H1 (cell line): ENCODE results near the gene UBA5. TPM values are rescaled to one million over a fixed set of nuclear protein-coding genes. Genes with fewer than 3 reads are reported as not detected.

Experiments
- CTCF ChIA-PET: fragments of 300-600 bp; sonication (Branson Sonifier 250); formaldehyde crosslinking; loops from one replicate; lab custom pipeline; 2021; ENCODE audit not compliant: partially characterized antibody; lab: Charles Lee
- POLR2A ChIA-PET: fragments of 300-600 bp; sonication (Branson Sonifier 250); formaldehyde crosslinking; loops from one replicate; lab custom pipeline; 2021; ENCODE audit warnings: inconsistent platforms; ENCODE audit not compliant: partially characterized antibody; lab: Charles Lee
- DNase-seq, 2 experiments: peaks; one replicate each; pipeline versions ENCODE4 v3.0.0 to v3.0.0-alpha.2; 2010 to 2022; ENCODE audit warnings: low spot score in 2 of 2, low read depth in 1 of 2, mixed read lengths in 1 of 2
- FAIRE-seq: peaks from 2 replicates; lab custom pipeline; 2011; peaks lifted over from hg19 to GRCh38; lab: Jason Lieb, UNC
- H2AFZ ChIP-seq: 2 replicates; pipeline ENCODE4 v1.8.1; 2012; ENCODE audit warnings: low read length, inconsistent platforms
- H2AK5ac ChIP-seq: 2 replicates; pipeline ENCODE4 v1.6.1; 2013; ENCODE audit warnings: low read depth, low read length
- H2BK120ac ChIP-seq: replicated peaks from 2 replicates; pipeline ENCODE3; 2013; ENCODE audit warnings: low read depth, low read length, inconsistent platforms
- H2BK12ac ChIP-seq: 2 replicates; pipeline ENCODE4 v1.6.1; 2013; ENCODE audit warnings: low read depth, low read length
- H2BK15ac ChIP-seq: 2 replicates; pipeline ENCODE4 v1.6.1; 2013; ENCODE audit warnings: low read length
- H2BK20ac ChIP-seq: 2 replicates; pipeline ENCODE4 v1.6.1; 2013; ENCODE audit warnings: low read length
- H2BK5ac ChIP-seq: 2 replicates; pipeline ENCODE4 v1.6.1; 2013; ENCODE audit warnings: low read depth, low read length
- H3K14ac ChIP-seq: 2 replicates; pipeline ENCODE4 v1.6.1; 2013; ENCODE audit warnings: inconsistent platforms; ENCODE audit not compliant: insufficient read length
- H3K18ac ChIP-seq: 2 replicates; pipeline ENCODE4 v1.6.1; 2013; ENCODE audit warnings: low read length; ENCODE audit errors: extremely low read depth
- H3K23ac ChIP-seq: 2 replicates; pipeline ENCODE4 v1.6.1; 2013; ENCODE audit warnings: inconsistent platforms; ENCODE audit not compliant: insufficient read length
- H3K23me2 ChIP-seq: 2 replicates; pipeline ENCODE4 v1.6.1; 2013; ENCODE audit warnings: low read depth, low read length
- H3K27ac ChIP-seq: 2 replicates; pipeline ENCODE4 v1.6.1; 2011; ENCODE audit warnings: low read depth, low read length, inconsistent platforms
- H3K27me3 ChIP-seq, 4 experiments: replicated peaks in 1 of 4; 1 replicate in 1 of 4; 2 replicates in 3 of 4; pipeline versions ENCODE4 v1.6.1 to v1.8.1; 2011 to 2013; ENCODE audit warnings: low read length in 3 of 4, mild to moderate bottlenecking in 3 of 4, inconsistent platforms in 2 of 4, mixed read lengths in 2 of 4, moderate library complexity in 1 of 4; ENCODE audit not compliant: control insufficient read depth in 3 of 4, insufficient read depth in 3 of 4; ENCODE audit errors: extremely low read depth in 1 of 4
- H3K36me3 ChIP-seq, 4 experiments: 2 replicates each; pipeline versions ENCODE4 v1.6.1 to v1.8.1; 2011 to 2013; ENCODE audit warnings: mild to moderate bottlenecking in 4 of 4, low read length in 3 of 4, moderate library complexity in 2 of 4, control low read depth in 1 of 4, inconsistent platforms in 1 of 4; ENCODE audit not compliant: insufficient read depth in 4 of 4, control insufficient read depth in 2 of 4
- H3K4ac ChIP-seq: replicated peaks from 2 replicates; pipeline ENCODE3; 2013; ENCODE audit warnings: low read length, low read depth, mixed read lengths, inconsistent platforms; ENCODE audit not compliant: insufficient read length
- H3K4me1 ChIP-seq, 4 experiments: replicated peaks in 1 of 4; 1 replicate in 1 of 4; 2 replicates in 3 of 4; pipeline versions ENCODE4 v1.6.1 to v1.8.1; 2011 to 2013; ENCODE audit warnings: low read length in 3 of 4, inconsistent platforms in 2 of 4, mixed read lengths in 1 of 4; ENCODE audit not compliant: insufficient read depth in 4 of 4, control insufficient read depth in 3 of 4
- H3K4me2 ChIP-seq, 2 experiments: 2 replicates each; pipeline versions ENCODE4 v1.6.1 to v1.8.1; 2011 to 2013; ENCODE audit warnings: low read depth in 2 of 2, low read length in 2 of 2, control low read depth in 1 of 2, inconsistent platforms in 1 of 2, mild to moderate bottlenecking in 1 of 2; ENCODE audit not compliant: insufficient read depth in 1 of 2
- H3K4me3 ChIP-seq, 4 experiments: fragments of 200-600, 300-600 bp in 1 of 4; sonication (generic), shearing (Covaris generic), sonication (Bioruptor Twin) in 1 of 4; 2 replicates each; pipeline versions ENCODE4 v1.5.1 to v1.8.1; 2011 to 2016; ENCODE audit warnings: low read length in 4 of 4, low read depth in 3 of 4, control low read depth in 2 of 4, inconsistent platforms in 2 of 4, mild to moderate bottlenecking in 2 of 4, mixed read lengths in 1 of 4, moderate library complexity in 1 of 4; ENCODE audit not compliant: insufficient read depth in 2 of 4; ENCODE audit errors: extremely low read depth in 1 of 4
- H3K56ac ChIP-seq: replicated peaks from 2 replicates; pipeline ENCODE3; 2013; ENCODE audit warnings: low read depth, mild to moderate bottlenecking, mixed read lengths, low read length, inconsistent platforms; ENCODE audit not compliant: insufficient read length
- H3K79me1 ChIP-seq: 2 replicates; pipeline ENCODE4 v1.6.1; 2013; ENCODE audit warnings: low read depth, low read length, control low read depth
- H3K79me2 ChIP-seq, 2 experiments: 2 replicates each; pipeline versions ENCODE4 v1.6.1 to v1.8.1; 2012 to 2013; ENCODE audit warnings: low read length in 2 of 2, mild to moderate bottlenecking in 2 of 2, inconsistent platforms in 1 of 2; ENCODE audit not compliant: insufficient read depth in 2 of 2, control insufficient read depth in 1 of 2
- H3K9ac ChIP-seq, 4 experiments: replicated peaks in 1 of 4; 1 replicate in 1 of 4; 2 replicates in 3 of 4; pipeline versions ENCODE4 v1.6.1 to v1.8.1; 2011 to 2013; ENCODE audit warnings: low read depth in 3 of 4, low read length in 3 of 4, control low read depth in 2 of 4, mild to moderate bottlenecking in 2 of 4, moderate library complexity in 2 of 4, inconsistent platforms in 1 of 4; ENCODE audit errors: extremely low read depth in 1 of 4
- H3K9me3 ChIP-seq, 2 experiments: 2 replicates each; pipeline versions ENCODE4 v1.6.1 to v1.8.1; 2012 to 2013; ENCODE audit warnings: mild to moderate bottlenecking in 2 of 2, moderate library complexity in 2 of 2, control low read depth in 1 of 2, inconsistent platforms in 1 of 2, low read depth in 1 of 2, low read length in 1 of 2, mixed read lengths in 1 of 2; ENCODE audit not compliant: insufficient read depth in 2 of 2
- H4K20me1 ChIP-seq, 2 experiments: replicated peaks in 1 of 2; 2 replicates each; pipeline versions ENCODE3 to v1.8.1; 2011 to 2013; ENCODE audit warnings: inconsistent platforms in 2 of 2, low read length in 2 of 2, mild to moderate bottlenecking in 1 of 2; ENCODE audit not compliant: insufficient read depth in 2 of 2, control insufficient read depth in 1 of 2
- H4K5ac ChIP-seq: 2 replicates; pipeline ENCODE4 v1.6.1; 2013; ENCODE audit warnings: low read length, low read depth, mixed read lengths, inconsistent platforms; ENCODE audit not compliant: insufficient read length
- H4K8ac ChIP-seq: 2 replicates; pipeline ENCODE4 v1.8.0; 2013; ENCODE audit warnings: mild to moderate bottlenecking, moderate library complexity, low read length, inconsistent platforms; ENCODE audit not compliant: insufficient read depth; ENCODE audit errors: extremely low read depth
- H4K91ac ChIP-seq: replicated peaks from 2 replicates; pipeline ENCODE3; 2013; ENCODE audit warnings: low read length, mixed read lengths, inconsistent platforms; ENCODE audit not compliant: insufficient read length
- ATF3 ChIP-seq: IDR thresholded peaks from 2 replicates; pipeline ENCODE4 v1.6.1; 2011; ENCODE audit warnings: low read depth, mild to moderate bottlenecking, low read length; ENCODE audit not compliant: insufficient read depth
- BCL11A ChIP-seq, 2 experiments: IDR thresholded peaks; one replicate each; pipeline ENCODE4 v1.6.1; 2011; ENCODE audit warnings: low read depth in 2 of 2, low read length in 2 of 2, mild to moderate bottlenecking in 2 of 2
- CBX5 ChIP-seq: fragments of 300-800, 300-1000 bp; sonication (generic); IDR thresholded peaks from 2 replicates; pipeline ENCODE4 v1.7.1; 2016; ENCODE audit warnings: antibody characterized with exemption, low read length, low read depth
- CHD2 ChIP-seq: IDR thresholded peaks from 2 replicates; pipeline ENCODE4 v1.6.1; 2012; ENCODE audit warnings: low read length, improper control_type of control experiment
- CTCF ChIP-seq, 3 experiments: IDR thresholded peaks; 1 replicate in 2 of 3; 2 replicates in 1 of 3; pipeline versions ENCODE4 v1.5.1 to v1.6.1; 2011; ENCODE audit warnings: low read length in 3 of 3, mild to moderate bottlenecking in 3 of 3, inconsistent platforms in 2 of 3, low read depth in 1 of 3, moderate library complexity in 1 of 3; ENCODE audit not compliant: insufficient read depth in 1 of 3; ENCODE audit errors: control extremely low read depth in 1 of 3
- GTF2F1 ChIP-seq: IDR thresholded peaks from 2 replicates; pipeline ENCODE4 v1.6.1; 2012; ENCODE audit warnings: low read depth, low read length, improper control_type of control experiment, borderline replicate concordance
- HDAC6 ChIP-seq: IDR thresholded peaks from one replicate; pipeline ENCODE4 v1.7.1; 2012; ENCODE audit warnings: low read depth, mild to moderate bottlenecking, inconsistent platforms, low read length, moderate library complexity
- MAX ChIP-seq: IDR thresholded peaks from 2 replicates; pipeline ENCODE4 v1.6.1; 2012; ENCODE audit warnings: inconsistent platforms
- PHF8 ChIP-seq: fragments of 200-600 bp; sonication (generic); conservative IDR thresholded peaks from 2 replicates; pipeline ENCODE4 v1.7.1; 2012; ENCODE audit warnings: low read depth, mild to moderate bottlenecking, inconsistent platforms, low read length, moderate library complexity
- SRF ChIP-seq: IDR thresholded peaks from 2 replicates; pipeline ENCODE4 v1.6.1; 2011; ENCODE audit warnings: mild to moderate bottlenecking, low read depth, low read length, moderate library complexity
- TAF7 ChIP-seq: optimal IDR thresholded peaks from 2 replicates; pipeline ENCODE3; 2011; ENCODE audit warnings: low read depth, mild to moderate bottlenecking, inconsistent platforms, low read length, moderate library complexity, borderline replicate concordance
- ZNF274 ChIP-seq: IDR thresholded peaks from 2 replicates; pipeline ENCODE4 v1.7.0; 2012; ENCODE audit warnings: low read length, borderline replicate concordance; ENCODE audit errors: extremely low read depth
- polyA plus RNA-seq, 7 experiments: library from polyadenylated mRNA; depleted of rRNA in 3 of 7; stranded (reverse) in 5 of 7; unstranded in 2 of 7; fragments of >200 nt in 5 of 7; fragments of 200-250 nt in 2 of 7; gene quantifications; 1 replicate in 5 of 7; 2 replicates in 1 of 7; 4 replicates in 1 of 7; pipeline versions ENCODE4 v1.2.1 to v1.2.3, GENCODE V29; 2011 to 2013; ENCODE audit warnings: missing spikeins in 2 of 7, mixed read lengths in 2 of 7
- total RNA-seq: library from RNA; stranded (reverse); fragmentation: NEBNext Ultra II Directional; extraction: Animal tissue kit (Norgen Biotek cat#: 25700); gene quantifications from 2 replicates; pipeline ENCODE4 v1.2.1, GENCODE V29; 2021

The UBA5 gene
- total and polyA plus RNA-seq, 2 of the 8 experiments (the other 6 are each of a cell fraction or from before 2014, with no cell fraction given), result 11.0 to 28.0 TPM

- no peak overlapping the region for H3K18ac ChIP-seq
- no peaks in the 10 kb centered on the region for H3K4me1 ChIP-seq
- H2BK12ac ChIP-seq, result no peak overlapping the region
- no peak overlapping the region for H3K4me3 ChIP-seq
- H3K23ac ChIP-seq, result no peak overlapping the region
- H3K36me3 ChIP-seq, result peaks cover 0 to 50% (median 8%) of the 10 kb centered on the region in 4 experiments; a peak in 3 of 8 replicates
- POLR2A ChIA-PET, result interaction anchor here (1.6 kb wide), 1 partner anchor 12 kb away, joined by 7 read pairs; no protein-coding TSS in a partner anchor
- CTCF ChIA-PET, result interaction anchor here (0.6 to 1.6 kb wide), 4 partner anchors 16 to 703 kb away, joined by 3 to 4 read pairs (median 3); no protein-coding TSS in a partner anchor
- no peaks in the 10 kb centered on the region for H3K23me2 ChIP-seq
- no peak overlapping the region for H3K4me2 ChIP-seq
- no peak overlapping the region for H3K14ac ChIP-seq
- H3K4ac ChIP-seq, result no peak overlapping the region
- H4K5ac ChIP-seq, result no peak overlapping the region
- no peaks in the 10 kb centered on the region for H4K20me1 ChIP-seq
- no peak overlapping the region for H4K8ac ChIP-seq
- no peak overlapping the region for H3K56ac ChIP-seq
- H2BK20ac ChIP-seq, result no peak overlapping the region
- FAIRE-seq, result no peak
- H2BK120ac ChIP-seq, result no peak overlapping the region
- no peak overlapping the region for H2BK15ac ChIP-seq
- H3K27me3 ChIP-seq, result no peaks in the 10 kb centered on the region
- H3K9ac ChIP-seq, result no peak overlapping the region
- no peak overlapping the region for H2BK5ac ChIP-seq
- no peaks in the 10 kb centered on the region for H3K79me1 ChIP-seq
- H3K79me2 ChIP-seq, result no peaks in the 10 kb centered on the region
- no peak for DNase-seq
- H3K27ac ChIP-seq, result no peak overlapping the region
- no peak overlapping the region for H2AK5ac ChIP-seq
- no peak overlapping the region for H4K91ac ChIP-seq
- no peak overlapping the region for H2AFZ ChIP-seq
- H3K9me3 ChIP-seq, result no peaks in the 10 kb centered on the region
- TF ChIP-seq CTCF (IDR thresholded peaks at IDR 0.05; ENCODE audit: control extremely low read depth in 1 of 3, insufficient read depth in 1 of 3, low read depth in 1 of 3, low read length in 3 of 3), result no peak
- no peak for TF ChIP-seq SRF
- TF ChIP-seq PHF8, result no peak
- no peak for TF ChIP-seq CHD2
- TF ChIP-seq MAX, result no peak
- no peak for TF ChIP-seq GTF2F1
- no peak for TF ChIP-seq BCL11A (IDR thresholded peaks at IDR 0.05; ENCODE audit: low read depth in 2 of 2, low read length in 2 of 2)
- no peak for TF ChIP-seq ATF3
- no peak for TF ChIP-seq TAF7
- TF ChIP-seq CBX5, result no peak
- no peak for TF ChIP-seq ZNF274
- no peak for TF ChIP-seq HDAC6
Observed at GRCh38 chr3:132682201-132682600, 22.1 kb downstream of the UBA5 start.
